HG03432 (cell line): Measurements from ENCODE around the gene ADGRF1.
"Not testable (repeated sequence)": the region's sequence is repeated elsewhere in the genome, so short reads cannot be mapped to it uniquely, and the experiment has no call there.

ENCODE experiments used
- ATAC-seq: cut with Tn5 transposase; IDR thresholded peaks from one replicate; pipeline ENCODE4 v1.9.1; 2021; ENCODE audit warnings: mild to moderate bottlenecking, moderate library complexity; ENCODE audit not compliant: unreplicated experiment

ADGRF1 gene

GRCh38 chr6:47061309-47062300 lies 19.5 kb upstream of the ADGRF1 start:
- ATAC-seq = no peak

- no peak for ATAC-seq
Measured at GRCh38 chr6:47059216-47059885, 17.2 kb upstream of the ADGRF1 start.

GRCh38 chr6:47057830-47058540 lies 15.9 kb upstream of the ADGRF1 start:
- ATAC-seq = no peak

GRCh38 chr6:47056832-47057231 lies 14.7 kb upstream of the ADGRF1 start:
- no peak for ATAC-seq

GRCh38 chr6:47054302-47054701 lies 12.2 kb upstream of the ADGRF1 start:
- not testable (repeated sequence) for ATAC-seq

GRCh38 chr6:47048638-47049037 lies 6.5 kb upstream of the ADGRF1 start:
- ATAC-seq = no peak

- peak; percentile 91 for ATAC-seq
Measured at GRCh38 chr6:47047479-47048407, 5.6 kb upstream of the ADGRF1 start.

- ATAC-seq = no peak
Measured at GRCh38 chr6:47047097-47047478, 5.0 kb upstream of the ADGRF1 start.

- ATAC-seq = no peak
Measured at GRCh38 chr6:47044397-47044796, 2.3 kb upstream of the ADGRF1 start.

GRCh38 chr6:47043286-47043685 lies 1.2 kb upstream of the ADGRF1 start:
- no peak for ATAC-seq

GRCh38 chr6:47041741-47042140 lies 391 bp downstream of the ADGRF1 start:
- ATAC-seq = no peak

- no peak for ATAC-seq
Measured at GRCh38 chr6:47034926-47035325, 7.2 kb downstream of the ADGRF1 start.

- no peak for ATAC-seq
Measured at GRCh38 chr6:47034421-47034820, 7.7 kb downstream of the ADGRF1 start.

GRCh38 chr6:47032974-47033765 lies 9.0 kb downstream of the ADGRF1 start:
- no peak for ATAC-seq

GRCh38 chr6:47031656-47032055 lies 10.5 kb downstream of the ADGRF1 start:
- no peak for ATAC-seq

- no peak for ATAC-seq
Measured at GRCh38 chr6:47029865-47030561, 12.1 kb downstream of the ADGRF1 start.

GRCh38 chr6:47028835-47029360 lies 13.2 kb downstream of the ADGRF1 start:
- ATAC-seq = no peak

- no peak for ATAC-seq
Measured at GRCh38 chr6:47027315-47027714, 14.8 kb downstream of the ADGRF1 start.

- no peak for ATAC-seq
Measured at GRCh38 chr6:47026679-47027078, 15.5 kb downstream of the ADGRF1 start.
